ENCODE measurements around the gene PDE4D.

Gene PDE4D

DNA sequence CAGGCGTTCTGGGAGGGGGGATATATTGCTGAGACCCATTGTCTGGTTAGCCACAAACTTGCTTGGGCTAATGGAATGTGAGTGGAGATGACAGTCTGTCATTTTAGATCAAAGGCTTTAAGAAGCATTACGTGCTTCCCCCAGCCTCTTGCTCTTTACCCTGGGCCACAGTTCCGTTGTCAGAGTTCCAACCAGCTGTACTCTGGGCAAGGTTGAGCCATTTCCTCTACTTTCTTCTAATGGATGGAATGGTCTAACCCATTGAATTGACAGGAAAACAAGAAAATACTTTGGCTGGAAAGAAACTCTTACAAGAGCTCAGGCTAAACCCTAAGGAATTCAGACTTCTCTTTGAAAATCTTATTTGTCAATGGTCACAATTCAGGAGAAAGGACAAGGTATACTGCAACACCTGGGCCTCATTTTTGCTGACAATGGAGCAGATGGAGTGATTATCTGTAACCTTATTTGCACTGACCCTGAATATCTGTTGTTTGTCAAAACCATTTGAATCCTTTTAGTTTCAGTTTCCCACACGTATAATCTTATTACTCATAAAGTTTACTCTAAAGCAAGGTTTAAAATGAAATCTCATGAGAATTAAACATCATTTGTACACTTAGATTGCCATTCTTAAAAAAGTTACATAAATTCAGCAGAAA, 231.4 kb downstream of the PDE4D start:
- H3K4me3 ChIP-seq: peak overlapping the region in 1 of 2 donors; percentile 21
- TF ChIP-seq CTCF (IDR thresholded peaks at IDR 0.05): no peak
- H3K36me3 ChIP-seq: no peaks in the 10 kb centered on the region
- H3K4me1 ChIP-seq: peaks cover 0 to 63% (median 13%) of the 10 kb centered on the region in 4 donors
- no peaks in the 10 kb centered on the region for H3K27me3 ChIP-seq
- DNase-seq: no peak
- peak overlapping the region; percentile 54 to 62 for H3K27ac ChIP-seq
- no peaks in the 10 kb centered on the region for H3K9me3 ChIP-seq
- intact Hi-C loops (cut with DNase I; ENCODE audit: low total_unique reads): loop anchor here (5.0 to 10.0 kb wide), 3 partner anchors 133 to 270 kb away; no protein-coding TSS in a partner anchor

DNA sequence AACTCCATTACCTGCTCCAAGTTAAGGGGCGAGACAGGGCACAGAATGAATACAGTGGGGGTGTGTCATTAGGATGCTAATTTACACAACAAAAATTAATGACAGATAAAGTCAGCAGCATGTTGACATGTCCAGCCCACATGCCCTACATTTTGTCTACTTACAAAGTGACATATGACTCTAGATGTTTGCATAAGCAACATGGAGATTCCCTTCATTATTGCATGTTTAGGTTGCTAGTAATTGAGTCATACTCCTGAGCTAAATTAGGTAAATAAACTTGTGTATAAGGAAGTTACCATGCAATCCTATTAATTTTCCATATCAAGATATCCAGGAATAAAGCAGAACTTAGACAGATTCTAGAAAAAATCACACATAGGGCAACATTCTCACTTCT, 232.2 kb downstream of the PDE4D start:
- intact Hi-C loops (cut with DNase I; ENCODE audit: low total_unique reads): loop anchor here (5.0 to 10.0 kb wide), 3 partner anchors 133 to 269 kb away; no protein-coding TSS in a partner anchor
- H3K27ac ChIP-seq: peak overlapping the region; percentile 54 to 62

GRCh38 chr5:59660737-59661136, 232.8 kb downstream of the PDE4D start:
- Histone ChIP-seq H3K4me3 (no peak overlapping the region), H3K36me3 (no peaks in the 10 kb centered on the region), H3K9me3 (no peaks in the 10 kb centered on the region), H3K4me1 (peaks cover 0 to 65% (median 12%) of the 10 kb centered on the region in 4 donors), H3K27me3 (no peaks in the 10 kb centered on the region), H3K27ac (peak overlapping the region; percentile 54 to 62)
- TF ChIP-seq CTCF (IDR thresholded peaks at IDR 0.05): peak in 1 of 2 experiments; percentile 27
- intact Hi-C loops (cut with DNase I; ENCODE audit: low total_unique reads): loop anchor here (5.0 to 10.0 kb wide), 3 partner anchors 134 to 268 kb away; no protein-coding TSS in a partner anchor
- no peak for DNase-seq

More for the DNA sequence above, 232.2 kb downstream of the PDE4D start:
- DNase-seq: no peak
- peaks cover 0 to 67% (median 13%) of the 10 kb centered on the region in 4 donors for H3K4me1 ChIP-seq
- H3K36me3 ChIP-seq: no peaks in the 10 kb centered on the region
- H3K4me3 ChIP-seq: no peak overlapping the region
- H3K9me3 ChIP-seq: no peaks in the 10 kb centered on the region
- no peaks in the 10 kb centered on the region for H3K27me3 ChIP-seq
- no peak for TF ChIP-seq CTCF (IDR thresholded peaks at IDR 0.05)

DNA sequence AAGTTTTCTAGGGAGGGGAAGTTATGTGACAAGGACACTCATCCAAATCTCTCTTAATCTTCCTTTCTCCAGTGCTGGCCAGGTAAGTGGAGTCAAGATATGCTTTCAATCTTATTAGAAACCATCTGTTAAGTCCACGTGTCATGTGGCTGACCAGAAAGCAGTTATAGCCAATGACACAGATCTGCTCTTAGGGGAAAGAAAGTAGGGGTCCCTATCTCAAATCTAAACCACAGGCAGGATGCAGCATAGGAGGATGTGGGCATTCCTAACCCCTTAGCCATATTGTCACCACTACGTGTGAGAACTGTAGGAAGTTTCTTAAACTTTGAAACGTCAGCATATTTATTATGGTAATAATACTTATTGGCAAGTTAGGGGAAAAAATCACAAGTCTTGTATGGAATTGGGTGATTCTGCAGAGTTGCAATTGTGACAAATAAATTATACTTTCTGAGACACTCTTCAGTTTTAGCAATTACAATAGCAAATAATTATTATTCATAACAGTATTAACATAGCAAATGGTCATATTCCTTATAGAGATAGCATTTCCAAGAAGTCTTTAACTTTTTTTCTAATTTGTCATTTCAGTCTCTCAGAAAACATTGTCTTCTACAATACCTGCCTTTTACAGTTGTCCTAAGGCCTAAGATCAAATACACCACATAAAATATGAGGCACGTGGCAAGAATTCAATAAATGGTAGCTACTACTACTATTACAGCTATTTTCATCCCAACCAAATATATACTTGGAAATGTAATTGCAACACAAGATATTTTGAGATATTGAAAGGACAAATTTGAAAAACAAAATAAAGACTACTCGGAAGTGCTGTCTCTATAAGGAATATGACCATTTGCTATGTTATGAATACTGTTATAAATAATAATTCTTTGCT, 236.9 kb downstream of the PDE4D start:
- H3K9me3 ChIP-seq: no peaks in the 10 kb centered on the region
- H3K4me3 ChIP-seq: no peak overlapping the region
- no peak for DNase-seq

More for the DNA sequence above, 236.9 kb downstream of the PDE4D start:
- no peaks in the 10 kb centered on the region for H3K36me3 ChIP-seq
- H3K4me1 ChIP-seq: peaks cover 0 to 30% (median 10%) of the 10 kb centered on the region in 4 donors
- H3K27ac ChIP-seq: no peak overlapping the region
- no peak for TF ChIP-seq CTCF (IDR thresholded peaks at IDR 0.05)
- intact Hi-C loops (cut with DNase I; ENCODE audit: low total_unique reads): no loop called here
- H3K27me3 ChIP-seq: no peaks in the 10 kb centered on the region

Data from tibial artery (tissue), 4 donors.